Psoas muscle (tissue), 8 donors: ENCODE data around the gene ACTR1A. TPM values are rescaled to one million over a fixed set of nuclear protein-coding genes. Genes with fewer than 3 reads are reported as not detected.

Experiments
- ATAC-seq, 4 donors: fragments of 200-7000 bp; cut with Tn5 transposase; one replicate each; pipeline ENCODE4 v1.9.1; 2020; ENCODE audit warnings: moderate library complexity in 3 of 4, mild to moderate bottlenecking in 2 of 4
- DNase-seq, 2 donors: peaks; one replicate each; pipeline ENCODE4 v3.0.0-alpha.2; 2020
- H3K27ac ChIP-seq: fragments of 200-600 bp; one replicate; pipeline ENCODE4 v1.8.0; 2022
- H3K27me3 ChIP-seq, 3 donors: fragments of 200-600 bp in 1 of 3; one replicate each; pipeline versions ENCODE4 v1.6.1 to v1.8.0; 2013 to 2022; ENCODE audit warnings: low read length in 2 of 3, mild to moderate bottlenecking in 2 of 3, moderate library complexity in 1 of 3; ENCODE audit not compliant: insufficient read depth in 3 of 3
- H3K36me3 ChIP-seq, 2 donors: fragments of 200-600 bp in 1 of 2; one replicate each; pipeline versions ENCODE4 v1.6.1 to v1.8.0; 2013 to 2022; ENCODE audit warnings: low read depth in 1 of 2, mild to moderate bottlenecking in 1 of 2, moderate library complexity in 1 of 2; ENCODE audit not compliant: insufficient read depth in 1 of 2
- H3K4me1 ChIP-seq: fragments of 200-600 bp; one replicate; pipeline ENCODE4 v1.8.0; 2022
- H3K4me3 ChIP-seq: fragments of 200-600 bp; one replicate; pipeline ENCODE4 v1.8.0; 2022; ENCODE audit warnings: mild to moderate bottlenecking
- H3K9me3 ChIP-seq: fragments of 200-600 bp; one replicate; pipeline ENCODE4 v1.8.0; 2022
- CTCF ChIP-seq: fragments of 200-600 bp; IDR thresholded peaks from one replicate; pipeline ENCODE4 v1.8.0; 2022; ENCODE audit warnings: antibody characterized with exemption
- WGBS, 3 donors: extraction: QIAGEN DNeasy Blood & Tissue Kit; methylation state at CpG; one replicate each; pipeline versions ENCODE4 v1.1.6 to v1.1.7; 2013; 5-methylcytosine and 5-hydroxymethylcytosine counted together
- intact Hi-C, 2 donors: fragments of 100-400 bp; cut with DNase I; formaldehyde crosslinking; loops; one replicate each; pipeline versions ENCODE4 v1.11.0 to v1.14.2; 2022
- long read RNA-seq, 2 donors: library from polyadenylated mRNA; unstranded; transcript quantifications; one replicate each; pipeline ENCODE4 v2.0.0, GENCODE V29; 2021
- polyA plus RNA-seq, 3 donors: library from polyadenylated mRNA; stranded (reverse); fragments of 200-250 nt; gene quantifications; one replicate each; pipeline ENCODE4 v1.2.3, GENCODE V29; 2013
- total RNA-seq, 4 donors: library from RNA; stranded (reverse); fragmentation: NEBNext Ultra II Directional in 2 of 4; extraction: Animal tissue kit (Norgen Biotek cat#: 25700) in 2 of 4; gene quantifications; one replicate each; pipeline versions ENCODE4 v1.2.1 to v1.2.4, GENCODE V29; 2021 to 2023
- donor health status: healthy with polysubstance abuse.
- donor health status: DM: no; HTN: no; CAD: no; lungs with moderate emphysema.
- donor health status: Bipolar disorder and iron deficiency.
- donor health status: healthy.
- donor health status: DM: yes; HTN: yes; CAD: no.
- donor health status: DM: no; HTN: no; CAD: no.
- donor health status: DM: no; HTN: no; CAD: no.
- donor health status: DM: yes; HTN: yes; CAD: no.

The ACTR1A gene
- total RNA-seq (100 to 1,000 TPM; 119 to 188 (median 148) TPM), polyA plus RNA-seq (100 to 1,000 TPM in 2 of 3 donors, 10 to 100 TPM in 1; 76.2 to 181 (median 101) TPM)
- long read RNA-seq, donor 1, transcript ACTR1A-201 (11 exons, 2,829 nt), result major isoform, 156 of 184 reads
- long read RNA-seq, donor 1, partial matches to known transcripts, result 10 of 184 reads
- long read RNA-seq, donor 1, other reads (novel, unspliced or antisense), result 16 of 184 reads
- long read RNA-seq, donor 2, transcript ACTR1A-201 (11 exons, 2,829 nt), result major isoform, 343 of 435 reads
- long read RNA-seq, donor 2, partial matches to known transcripts, result 44 of 435 reads
- long read RNA-seq, donor 2, other reads (novel, unspliced or antisense), result 44 of 435 reads

GRCh38 chr10:102502337-102503151 lies at the start of gene ACTR1A:
TSS of gene ACTR1A (minus strand) at chr10:102502712. CDS start at chr10:102502647, 65 bp downstream.
- ATAC-seq (peak; percentile 81 to 83 (median 82)), DNase-seq (peak; percentile 95 to 98)
- Histone ChIP-seq H3K4me3 (peak within 1 kb of the TSS; percentile 94), H3K27ac (peak within 1 kb of the TSS; percentile 97), H3K36me3 (no peaks in the 10 kb centered on the region), H3K4me1 (peaks cover 55% of the 10 kb centered on the region), H3K9me3 (no peaks in the 10 kb centered on the region), H3K27me3 (no peaks in the 10 kb centered on the region)
- no peak for TF ChIP-seq CTCF
- WGBS, 3 donors, result 0 to 1% (median 0%) methylated on average over 40 to 42 of the region's 42 CpGs
- intact Hi-C loops, result loop anchor here in 1 of 2 donors (5.0 kb wide), 1 partner anchor 350 kb away; the partner anchor contains the start of gene NOLC1

GRCh38 chr10:102550636-102551210 lies 48.2 kb upstream of the ACTR1A start:
- ATAC-seq (no peak), DNase-seq (no peak)
- no peaks in the 10 kb centered on the region for H3K9me3 ChIP-seq
- 97 to 98% (median 98%) methylated on average over 9 of the region's 9 CpGs for WGBS, 3 donors
- H3K27ac ChIP-seq, result no peak overlapping the region
- intact Hi-C loops, result loop anchor here in 1 of 2 donors (5.0 kb wide), 1 partner anchor 43 kb away; no protein-coding TSS in a partner anchor
- TF ChIP-seq CTCF, result no peak
- peaks cover 19% of the 10 kb centered on the region for H3K4me1 ChIP-seq
- no peak overlapping the region for H3K4me3 ChIP-seq
- peaks cover 0 to 19% of the 10 kb centered on the region in 2 donors for H3K36me3 ChIP-seq
- H3K27me3 ChIP-seq, result no peaks in the 10 kb centered on the region

- H3K36me3 ChIP-seq, result peaks cover 0 to 19% of the 10 kb centered on the region in 2 donors
- WGBS, 3 donors, result 17 to 44% (median 33%) methylated on average over 1 of the region's 1 CpG
- intact Hi-C loops, result no loop called here
- H3K4me3 ChIP-seq, result no peak overlapping the region
- ATAC-seq (peak; percentile 60 to 88 (median 78)), DNase-seq (no peak)
- H3K4me1 ChIP-seq, result peaks cover 18% of the 10 kb centered on the region
- no peaks in the 10 kb centered on the region for H3K27me3 ChIP-seq
- H3K27ac ChIP-seq, result no peak overlapping the region
- TF ChIP-seq CTCF, result no peak
- no peaks in the 10 kb centered on the region for H3K9me3 ChIP-seq
Measured at GRCh38 chr10:102549549-102549948, 47.0 kb upstream of the ACTR1A start.

- no peak overlapping the region for H3K4me3 ChIP-seq
- TF ChIP-seq CTCF, result no peak
- peaks cover 18% of the 10 kb centered on the region for H3K4me1 ChIP-seq
- intact Hi-C loops, result no loop called here
- H3K36me3 ChIP-seq, result peaks cover 0 to 12% of the 10 kb centered on the region in 2 donors
- no peaks in the 10 kb centered on the region for H3K9me3 ChIP-seq
- no peak overlapping the region for H3K27ac ChIP-seq
- WGBS, 3 donors, result 70 to 76% (median 72%) methylated on average over 12 of the region's 12 CpGs
- DNase-seq, result no peak
- no peak for ATAC-seq
- H3K27me3 ChIP-seq, result no peaks in the 10 kb centered on the region
Measured at GRCh38 chr10:102546606-102547320, 44.3 kb upstream of the ACTR1A start.
